Stimulated activated CD8-positive, alpha-beta memory T cell treated with anti-CD3 and anti-CD28 coated beads, Interleukin-15, amount 100 ng/mL, for 48 hours (primary cell): ENCODE measurements around the gene FKBP9.
"Not testable (repeated sequence)": the region's sequence is repeated elsewhere in the genome, so short reads cannot be mapped to it uniquely, and the experiment has no call there.

Source experiments
- DNase-seq, 2 donors: peaks; one replicate each; pipeline ENCODE4 v3.0.0-alpha.2; 2020; ENCODE audit warnings: low read depth in 2 of 2

FKBP9 gene

DNA sequence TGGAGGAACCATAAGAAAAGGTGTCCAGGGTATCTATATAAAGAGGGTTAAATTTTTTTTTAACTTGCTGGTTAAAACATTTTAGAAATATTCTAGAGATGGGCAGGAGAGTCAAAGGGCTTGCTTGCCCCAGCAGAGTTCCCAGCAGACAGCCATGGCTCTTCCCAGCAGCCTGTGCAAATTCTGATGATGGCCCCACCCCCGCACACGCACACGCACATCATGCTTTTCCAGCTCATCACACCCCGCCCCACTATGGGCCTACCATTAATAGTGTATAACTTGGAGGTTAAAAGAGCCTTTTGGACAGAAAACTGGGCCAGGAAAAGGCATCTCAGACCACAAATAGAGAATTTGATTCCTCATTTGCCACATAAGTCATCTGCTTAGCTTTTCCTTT is 48.5 kb downstream of the FKBP9 start:
- not testable (repeated sequence) for DNase-seq

DNA sequence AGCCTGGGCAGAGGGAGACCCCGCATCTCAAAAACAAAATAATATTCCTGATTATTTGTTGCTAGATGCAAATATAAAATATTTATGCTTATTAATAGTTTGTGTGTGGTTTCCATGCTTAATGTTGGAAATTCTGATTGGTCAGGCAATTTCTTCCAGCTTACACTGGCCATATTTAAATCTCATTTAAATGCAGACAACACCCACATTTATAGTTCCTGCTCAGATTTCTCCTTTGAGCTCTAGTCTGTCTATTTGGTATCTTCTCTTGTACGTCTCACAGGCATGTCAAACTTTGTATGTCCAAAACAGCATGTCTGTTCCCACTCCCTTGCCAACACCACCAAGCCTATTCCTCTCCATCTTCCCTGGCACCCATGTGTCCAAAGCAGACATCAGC is 52.5 kb downstream of the FKBP9 start:
- no peak for DNase-seq

DNA sequence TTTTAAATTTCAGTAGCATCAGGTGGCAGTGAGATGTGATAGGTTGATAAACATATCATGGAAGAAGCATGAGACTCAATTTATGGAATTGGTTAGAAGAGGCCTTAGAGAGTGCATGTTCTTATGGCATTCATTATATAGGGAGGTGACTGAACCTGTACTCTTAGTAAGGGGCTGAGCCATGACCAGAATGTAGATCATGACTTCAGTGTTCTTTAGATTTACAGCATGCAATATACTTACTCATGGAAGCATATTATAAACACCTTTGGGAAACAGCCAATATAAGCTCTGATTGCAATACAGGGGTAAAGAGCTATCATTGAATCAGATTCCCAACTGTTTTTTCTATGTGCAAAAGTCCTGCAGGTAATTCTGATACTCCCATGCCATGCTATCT is 55.1 kb downstream of the FKBP9 start:
- no peak for DNase-seq

- no peak for DNase-seq
Measured at GRCh38 chr7:33024189-33024757, 67.0 kb downstream of the FKBP9 start.

DNA sequence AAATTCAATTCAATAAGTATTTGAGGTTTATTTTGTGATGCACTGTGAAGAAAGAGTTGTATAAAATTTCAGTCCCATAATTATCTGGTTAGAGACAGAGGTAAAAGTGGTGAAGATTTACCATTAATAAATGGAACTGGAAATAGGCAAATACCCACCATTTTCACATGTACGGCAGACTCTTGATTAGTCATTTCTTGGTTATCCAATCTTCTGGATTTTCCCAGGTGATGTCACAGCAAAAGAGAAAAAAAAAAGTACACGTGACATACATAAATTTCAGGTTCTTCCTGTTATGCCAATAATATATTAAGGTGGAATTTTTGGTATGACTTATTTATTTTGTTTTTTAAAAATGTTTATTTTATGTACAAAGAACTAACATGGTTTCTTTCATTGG is 78.5 kb downstream of the FKBP9 start:
- DNase-seq = no peak

- DNase-seq = no peak
Measured at GRCh38 chr7:33038639-33039038, 81.4 kb downstream of the FKBP9 start.

GRCh38 chr7:33039257-33039902 is 82.1 kb downstream of the FKBP9 start:
- DNase-seq = no peak

GRCh38 chr7:33039903-33040292 is 82.7 kb downstream of the FKBP9 start:
- DNase-seq = no peak

DNA sequence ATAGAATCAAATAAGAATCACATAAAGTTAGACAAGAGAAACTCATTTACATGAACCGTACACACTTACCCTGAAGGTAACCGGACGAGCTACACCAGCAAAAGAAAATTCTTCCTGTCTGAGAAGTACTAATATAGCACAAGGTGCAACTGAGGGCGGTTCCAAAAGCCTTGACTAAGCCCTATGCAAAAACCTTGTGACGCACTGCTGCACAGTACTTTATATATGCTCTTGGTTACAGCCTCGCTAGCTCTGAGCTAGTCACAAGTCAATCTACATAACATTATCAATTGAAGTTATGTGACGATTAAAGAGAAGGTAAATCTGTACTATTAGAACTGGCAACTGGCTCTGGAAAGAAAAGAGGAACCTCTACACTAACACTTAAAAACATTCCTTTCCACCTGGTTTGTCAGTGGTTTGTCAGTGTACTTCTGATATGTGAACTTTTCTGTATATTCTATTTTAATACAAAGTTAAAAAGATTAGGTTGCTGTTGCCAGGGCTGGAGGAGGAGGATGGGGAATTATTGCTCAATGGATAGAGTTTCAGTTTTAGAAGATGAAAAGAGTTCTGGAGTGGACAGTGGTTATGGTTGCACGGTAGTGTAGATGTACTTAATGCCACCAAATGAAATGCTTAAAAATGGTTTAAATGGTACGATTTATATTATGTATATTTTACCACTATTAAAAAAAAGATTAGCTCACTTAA is 83.7 kb downstream of the FKBP9 start:
- DNase-seq = peak; percentile 32

DNA sequence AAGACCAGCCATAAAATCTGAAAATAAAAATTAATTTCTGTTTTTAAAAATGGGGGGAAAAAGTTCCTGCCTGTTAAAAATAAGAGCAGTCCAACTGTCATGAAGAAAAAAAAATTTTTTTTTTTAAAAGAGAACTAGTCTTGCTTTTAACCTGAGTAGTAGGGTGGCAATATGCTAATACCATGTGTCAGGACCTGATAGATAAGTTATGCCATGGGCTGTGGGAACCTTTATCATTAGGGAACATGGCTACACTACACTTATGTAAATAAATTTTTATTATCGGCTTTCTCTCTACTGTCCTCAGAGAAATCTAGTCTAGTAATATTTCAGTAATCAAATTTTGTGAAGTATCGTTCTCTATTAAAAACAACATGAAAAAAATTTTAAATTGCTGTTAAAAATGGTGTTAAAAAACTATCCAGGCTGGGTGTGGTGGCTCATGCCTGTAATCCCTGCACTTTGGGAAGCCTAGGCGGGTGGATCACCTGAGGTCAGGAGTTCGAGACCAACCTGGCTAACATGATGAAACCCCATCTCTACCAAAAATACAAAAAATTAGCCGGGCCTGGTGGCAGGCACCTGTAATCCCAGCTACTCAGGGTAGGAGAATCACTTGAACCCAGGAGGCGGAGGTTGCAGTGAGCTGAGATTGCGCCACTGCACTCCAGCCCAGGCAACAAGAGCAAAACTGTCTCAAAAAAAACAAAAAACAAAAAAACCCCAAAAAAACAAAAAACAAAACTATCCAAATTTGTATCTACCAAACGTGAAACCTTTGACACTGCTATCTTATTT is 84.6 kb downstream of the FKBP9 start:
- no peak for DNase-seq

GRCh38 chr7:33043501-33044400 is 86.5 kb downstream of the FKBP9 start:
- DNase-seq = no peak

DNA sequence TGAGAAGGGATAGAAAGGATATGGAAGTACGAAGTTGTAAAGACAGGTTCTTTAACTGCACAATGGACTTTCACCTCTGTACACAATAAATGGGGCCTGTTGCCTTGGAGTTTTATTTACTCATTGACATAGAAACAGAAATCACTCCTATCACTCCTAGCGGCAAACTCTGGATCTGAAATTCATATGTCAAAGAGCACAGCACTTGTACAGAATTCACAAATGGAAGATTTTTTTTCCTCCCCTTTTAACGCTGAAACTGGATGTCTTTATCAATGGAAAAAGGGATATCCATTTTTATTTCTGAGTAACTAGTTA is 87.1 kb downstream of the FKBP9 start:
- DNase-seq = no peak

DNA sequence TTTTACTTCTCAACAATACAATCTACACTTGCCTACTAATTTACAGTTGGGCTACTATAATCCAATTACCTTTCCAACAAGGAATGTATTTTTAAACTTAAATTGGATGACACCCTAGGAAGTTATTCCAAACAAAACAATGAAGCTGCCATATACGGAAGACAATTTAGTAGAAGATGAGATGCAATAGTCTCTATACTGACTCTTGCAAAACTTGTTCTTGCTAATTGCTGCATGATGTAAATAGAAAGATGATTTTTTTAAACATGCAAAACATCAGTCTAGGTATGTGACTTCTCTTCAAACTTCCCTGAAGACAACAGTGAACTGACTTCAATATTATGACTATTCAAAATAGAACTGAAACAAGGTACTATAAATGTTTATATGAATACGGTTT is 87.7 kb downstream of the FKBP9 start:
- DNase-seq = no peak

- DNase-seq = no peak
Measured at GRCh38 chr7:33048257-33048656, 91.0 kb downstream of the FKBP9 start.

DNA sequence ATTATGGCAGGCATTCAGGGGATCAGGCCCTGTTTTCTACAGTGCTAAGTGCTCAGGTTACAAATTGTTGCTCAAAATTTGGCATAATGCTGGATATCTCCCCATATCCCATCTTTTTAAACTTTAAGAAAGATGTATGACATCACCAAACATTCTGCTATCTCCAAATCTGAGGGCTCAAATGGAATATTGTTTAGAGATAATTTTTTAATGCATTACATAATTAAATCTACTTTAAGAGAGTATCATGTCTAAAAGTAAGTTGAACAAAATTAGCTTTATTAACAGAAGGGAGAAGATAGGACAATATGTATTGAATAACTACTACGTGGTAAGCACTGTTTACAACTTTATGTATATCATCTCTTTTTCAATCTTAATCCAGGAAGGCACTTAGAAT is 91.5 kb downstream of the FKBP9 start:
- no peak for DNase-seq

DNA sequence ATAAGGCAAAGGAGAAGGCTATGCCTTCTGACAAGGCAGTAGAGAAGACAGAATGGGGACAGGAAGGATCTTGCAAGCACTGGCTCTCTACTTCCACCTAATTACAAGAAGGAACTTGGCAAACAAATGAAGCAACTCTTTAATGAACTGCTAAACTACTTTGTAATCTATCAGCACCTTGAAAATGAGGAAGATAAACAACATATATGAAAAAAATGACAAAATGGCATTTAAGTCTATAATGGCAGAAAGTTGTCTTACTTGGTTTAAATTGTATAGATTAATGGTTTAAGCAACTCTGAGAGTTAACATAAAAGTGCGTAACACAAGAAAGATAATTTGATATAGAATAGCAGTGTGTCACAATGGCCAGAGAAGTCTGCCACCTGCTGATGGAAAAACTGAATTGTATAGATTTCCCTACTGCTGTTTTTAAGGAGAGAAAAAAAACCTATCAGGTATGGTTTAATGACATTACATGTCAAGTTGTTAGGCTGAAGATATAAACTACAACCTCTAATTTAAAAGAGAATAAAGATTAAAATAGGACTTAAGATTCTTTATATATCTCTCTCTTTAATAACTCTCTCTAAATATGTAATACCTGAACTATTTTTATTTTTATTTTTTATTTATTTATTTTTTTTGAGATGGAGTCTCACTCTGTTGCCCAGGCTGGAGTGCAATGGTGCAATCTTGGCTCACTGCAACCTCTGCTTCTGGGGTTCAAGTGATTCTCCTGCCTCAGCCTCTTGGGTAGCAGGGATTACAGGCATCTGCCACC is 93.5 kb downstream of the FKBP9 start:
- no peak for DNase-seq

DNA sequence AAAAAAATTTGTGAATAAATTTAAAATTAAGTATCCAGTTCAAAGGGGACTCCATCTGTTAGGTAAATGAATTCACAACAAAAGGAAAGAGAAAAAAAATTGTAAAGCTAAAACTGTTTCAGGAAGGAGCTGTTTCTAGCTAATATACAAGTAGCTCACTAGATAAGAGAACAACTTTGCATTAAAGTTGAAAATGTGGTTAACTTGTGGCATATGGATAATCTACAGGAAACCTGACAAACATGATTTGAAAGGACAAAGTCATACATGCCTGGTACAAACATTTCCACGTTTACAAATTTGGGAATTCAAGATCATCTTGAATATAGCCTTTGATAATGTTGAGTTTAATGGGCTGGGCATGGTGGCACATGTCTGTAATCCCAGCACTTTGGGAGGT is 96.5 kb downstream of the FKBP9 start:
- no peak for DNase-seq

GRCh38 chr7:33054261-33054964 is 97.2 kb downstream of the FKBP9 start:
- no peak for DNase-seq

GRCh38 chr7:33055158-33055557 is 97.9 kb downstream of the FKBP9 start:
- DNase-seq = no peak
